HG02763 (cell line): Measurements from ENCODE around the gene CORO2B.

ENCODE experiments used
- ATAC-seq: cut with Tn5 transposase; IDR thresholded peaks from one replicate; pipeline ENCODE4 v1.9.1; 2021; ENCODE audit warnings: mild to moderate bottlenecking, moderate library complexity; ENCODE audit not compliant: unreplicated experiment

The CORO2B gene

GRCh38 chr15:68589783-68590710, 11.3 kb downstream of the CORO2B start:
- no peak for ATAC-seq

- ATAC-seq: no peak
Observed at GRCh38 chr15:68590721-68591389, 12.1 kb downstream of the CORO2B start.

GRCh38 chr15:68592054-68592453, 13.3 kb downstream of the CORO2B start:
- no peak for ATAC-seq

GRCh38 chr15:68592544-68592943, 13.8 kb downstream of the CORO2B start:
- ATAC-seq: no peak

- no peak for ATAC-seq
Observed at GRCh38 chr15:68593341-68593740, 14.5 kb downstream of the CORO2B start.

GRCh38 chr15:68593828-68594532, 15.2 kb downstream of the CORO2B start:
- ATAC-seq: no peak

- ATAC-seq: no peak
Observed at GRCh38 chr15:68594533-68595259, 15.9 kb downstream of the CORO2B start.

- no peak for ATAC-seq
Observed at GRCh38 chr15:68595260-68595564, 16.4 kb downstream of the CORO2B start.

- no peak for ATAC-seq
Observed at GRCh38 chr15:68595761-68596160, 17.0 kb downstream of the CORO2B start.

- no peak for ATAC-seq
Observed at GRCh38 chr15:68596691-68597090, 17.9 kb downstream of the CORO2B start.

GRCh38 chr15:68597581-68597980, 18.8 kb downstream of the CORO2B start:
- no peak for ATAC-seq

- no peak for ATAC-seq
Observed at GRCh38 chr15:68598171-68599152, 19.7 kb downstream of the CORO2B start.

- no peak for ATAC-seq
Observed at GRCh38 chr15:68599153-68599545, 20.4 kb downstream of the CORO2B start.

- no peak for ATAC-seq
Observed at GRCh38 chr15:68599560-68600071, 20.8 kb downstream of the CORO2B start.

- ATAC-seq: no peak
Observed at GRCh38 chr15:68601206-68602197, 22.7 kb downstream of the CORO2B start.

- no peak for ATAC-seq
Observed at GRCh38 chr15:68602459-68603215, 23.8 kb downstream of the CORO2B start.

- ATAC-seq: no peak
Observed at GRCh38 chr15:68603216-68603595, 24.4 kb downstream of the CORO2B start.

- ATAC-seq: no peak
Observed at GRCh38 chr15:68603951-68604350, 25.2 kb downstream of the CORO2B start.
